Sigmoid colon (tissue), 7 donors: ENCODE data around the gene SLC6A15. TPM values are rescaled to one million over a fixed set of nuclear protein-coding genes. Genes with fewer than 3 reads are reported as not detected.

ENCODE experiments used
- DNase-seq: peaks from one replicate; pipeline ENCODE4 v3.0.0-alpha.2; 2019
- H3K27ac ChIP-seq, 4 donors: fragments of 200-600 bp; sonication (generic); one replicate each; pipeline ENCODE4 v1.5.1; 2016 to 2019; ENCODE audit warnings: mild to moderate bottlenecking in 1 of 4
- H3K27me3 ChIP-seq, 3 donors: fragments of 200-600 bp; sonication (generic); one replicate each; pipeline ENCODE4 v1.5.1; 2019; ENCODE audit warnings: mild to moderate bottlenecking in 1 of 3
- H3K36me3 ChIP-seq, 4 donors: fragments of 200-600 bp; sonication (generic); one replicate each; pipeline ENCODE4 v1.5.1; 2016 to 2019
- H3K4me1 ChIP-seq, 4 donors: fragments of 200-600 bp; sonication (generic); one replicate each; pipeline ENCODE4 v1.5.1; 2017 to 2019
- H3K4me3 ChIP-seq, 4 donors: fragments of 200-600 bp; sonication (generic); one replicate each; pipeline ENCODE4 v1.5.1; 2017 to 2019; ENCODE audit warnings: mild to moderate bottlenecking in 2 of 4, moderate library complexity in 1 of 4
- H3K9me3 ChIP-seq, 4 donors: fragments of 200-600 bp in 3 of 4; sonication (generic) in 3 of 4; one replicate each; pipeline versions ENCODE4 v1.5.1 to v1.6.1; 2013 to 2019
- EP300 ChIP-seq, 4 donors: sonication (generic); formaldehyde crosslinking; IDR thresholded peaks; one replicate each; pipeline ENCODE4 v1.6.1; 2017; ENCODE audit warnings: antibody characterized with exemption in 4 of 4
- POLR2A ChIP-seq, 2 donors: fragments of 450-650 bp; IDR thresholded peaks; one replicate each; pipeline ENCODE4 v1.6.1; 2016; ENCODE audit warnings: antibody characterized with exemption in 2 of 2, mild to moderate bottlenecking in 2 of 2, moderate library complexity in 2 of 2
- POLR2AphosphoS5 ChIP-seq, 4 donors: sonication (generic); formaldehyde crosslinking; IDR thresholded peaks; one replicate each; pipeline ENCODE4 v1.6.1; 2017; ENCODE audit warnings: antibody characterized with exemption in 4 of 4
- WGBS, 2 donors: extraction: QIAGEN DNeasy Blood & Tissue Kit; methylation state at CpG; one replicate each; pipeline ENCODE4 v1.1.7; 2013; 5-methylcytosine and 5-hydroxymethylcytosine counted together
- intact Hi-C: fragments of 100-400 bp; cut with DNase I; formaldehyde crosslinking; loops from one replicate; pipeline ENCODE4 v1.15.1; 2023
- polyA plus RNA-seq, 3 donors: library from polyadenylated mRNA; stranded (reverse); fragments of 200-250 nt; gene quantifications; one replicate each; pipeline ENCODE4 v1.2.3, GENCODE V29; 2013
- total RNA-seq, 4 donors: library from RNA; depleted of rRNA; stranded (reverse); fragments of >200 nt; gene quantifications; one replicate each; pipeline ENCODE4 v1.1.0, GENCODE V29; 2016
- TF ChIP-seq, protein P1 (sequence below), 4 experiments: fragments of 450-650 bp in 3 of 4; fragments of 200-600 bp in 1 of 4; IDR thresholded peaks; one replicate each; pipeline ENCODE4 v1.5.1; 2016 to 2019; ENCODE audit warnings: antibody characterized with exemption in 4 of 4, mild to moderate bottlenecking in 3 of 4, moderate library complexity in 2 of 4
- donor health status: healthy with polysubstance abuse.
- donor health status: Bipolar disorder and iron deficiency.
- donor health status: healthy.

The SLC6A15 gene
- total and polyA plus RNA-seq, 7 donors = 0.35 to 2.6 (median 0.97) TPM; not detected in 1

DNA sequence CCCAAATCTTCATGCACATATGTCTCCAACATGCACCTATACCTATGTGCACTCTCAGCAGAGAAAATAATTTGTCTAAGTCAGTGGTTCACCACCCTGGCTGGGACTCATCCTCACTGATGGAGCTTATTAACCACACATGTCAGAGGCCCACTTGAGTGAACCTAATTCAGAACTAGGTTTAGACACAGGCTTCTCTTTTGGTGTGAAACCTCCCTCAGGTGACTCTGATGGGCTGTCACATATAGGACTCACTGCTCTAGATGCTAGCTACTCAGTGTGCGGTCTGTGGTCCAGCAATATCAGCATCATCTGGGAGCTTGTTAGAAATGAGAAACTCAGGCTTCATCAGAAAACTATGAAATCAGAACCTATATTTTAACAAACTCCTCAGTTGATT, 85.7 kb downstream of the SLC6A15 start:
- WGBS, 2 donors = 95 to 97% methylated on average over 1 of the region's 1 CpG
- intact Hi-C loops = no loop called here
- DNase-seq = no peak
- Histone ChIP-seq H3K27ac (no peak overlapping the region), H3K27me3 (no peaks in the 10 kb centered on the region), H3K36me3 (no peaks in the 10 kb centered on the region), H3K4me1 (no peaks in the 10 kb centered on the region), H3K9me3 (no peaks in the 10 kb centered on the region), H3K4me3 (no peak overlapping the region)
- no peak for TF ChIP-seq POLR2AphosphoS5 (IDR thresholded peaks at IDR 0.05)
- TF ChIP-seq, protein P1, sequence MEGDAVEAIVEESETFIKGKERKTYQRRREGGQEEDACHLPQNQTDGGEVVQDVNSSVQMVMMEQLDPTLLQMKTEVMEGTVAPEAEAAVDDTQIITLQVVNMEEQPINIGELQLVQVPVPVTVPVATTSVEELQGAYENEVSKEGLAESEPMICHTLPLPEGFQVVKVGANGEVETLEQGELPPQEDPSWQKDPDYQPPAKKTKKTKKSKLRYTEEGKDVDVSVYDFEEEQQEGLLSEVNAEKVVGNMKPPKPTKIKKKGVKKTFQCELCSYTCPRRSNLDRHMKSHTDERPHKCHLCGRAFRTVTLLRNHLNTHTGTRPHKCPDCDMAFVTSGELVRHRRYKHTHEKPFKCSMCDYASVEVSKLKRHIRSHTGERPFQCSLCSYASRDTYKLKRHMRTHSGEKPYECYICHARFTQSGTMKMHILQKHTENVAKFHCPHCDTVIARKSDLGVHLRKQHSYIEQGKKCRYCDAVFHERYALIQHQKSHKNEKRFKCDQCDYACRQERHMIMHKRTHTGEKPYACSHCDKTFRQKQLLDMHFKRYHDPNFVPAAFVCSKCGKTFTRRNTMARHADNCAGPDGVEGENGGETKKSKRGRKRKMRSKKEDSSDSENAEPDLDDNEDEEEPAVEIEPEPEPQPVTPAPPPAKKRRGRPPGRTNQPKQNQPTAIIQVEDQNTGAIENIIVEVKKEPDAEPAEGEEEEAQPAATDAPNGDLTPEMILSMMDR (IDR thresholded peaks at IDR 0.05) = no peak

DNA sequence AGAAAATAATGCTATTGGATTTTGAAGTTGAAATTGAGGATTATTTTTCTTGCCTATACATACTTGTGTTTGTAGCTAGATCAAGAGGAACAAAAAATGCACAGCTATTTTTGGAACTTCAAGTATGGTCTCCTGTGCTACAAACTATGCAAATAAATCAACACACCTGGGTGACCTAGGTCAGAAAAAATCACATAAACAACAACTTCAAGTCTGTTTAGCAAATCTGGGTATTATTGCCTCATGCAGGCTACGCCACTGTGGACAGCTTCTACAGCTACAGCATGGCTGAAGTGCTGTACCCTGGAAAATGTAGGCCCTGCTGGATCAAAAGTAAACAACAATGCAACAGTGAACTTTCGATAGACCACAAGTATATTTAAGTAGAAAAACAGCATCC, 87.5 kb downstream of the SLC6A15 start:
- H3K9me3 ChIP-seq = no peaks in the 10 kb centered on the region
- H3K4me3 ChIP-seq = no peak overlapping the region
- WGBS, 2 donors = 35 to 55% methylated on average over 2 of the region's 2 CpGs
- intact Hi-C loops = no loop called here
- no peak for DNase-seq
- H3K36me3 ChIP-seq = no peaks in the 10 kb centered on the region
- TF ChIP-seq, protein P1 (IDR thresholded peaks at IDR 0.05) = no peak
- no peaks in the 10 kb centered on the region for H3K27me3 ChIP-seq
- H3K4me1 ChIP-seq = no peaks in the 10 kb centered on the region
- no peak overlapping the region for H3K27ac ChIP-seq

DNA sequence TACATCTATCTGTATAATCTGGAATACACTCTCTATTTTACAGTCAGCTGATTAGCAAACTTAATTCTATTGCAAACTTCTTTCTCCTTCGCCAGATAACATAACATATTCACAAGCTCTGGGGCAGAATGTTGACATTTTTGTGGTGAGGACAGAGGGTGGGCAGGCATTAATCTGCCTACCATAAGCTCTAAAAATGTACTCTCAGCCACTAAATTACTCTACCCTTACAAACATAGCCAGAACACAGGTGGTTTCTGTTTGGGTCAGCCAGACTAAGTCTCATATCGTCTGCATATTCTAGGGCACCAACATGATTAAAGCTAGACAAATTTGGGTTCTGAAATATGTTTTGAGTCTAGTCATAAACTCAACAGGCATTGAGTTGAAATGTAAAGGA, 90.1 kb downstream of the SLC6A15 start:
- H3K27ac ChIP-seq = no peak overlapping the region
- no peaks in the 10 kb centered on the region for H3K27me3 ChIP-seq
- no peaks in the 10 kb centered on the region for H3K4me1 ChIP-seq
- TF ChIP-seq, protein P1 (IDR thresholded peaks at IDR 0.05) = no peak
- no peak for TF ChIP-seq EP300 (IDR thresholded peaks at IDR 0.05)
- no peak for TF ChIP-seq POLR2AphosphoS5 (IDR thresholded peaks at IDR 0.05)
- no peak for TF ChIP-seq POLR2A (IDR thresholded peaks at IDR 0.05)
- no peak overlapping the region for H3K4me3 ChIP-seq
- intact Hi-C loops = no loop called here
- no peaks in the 10 kb centered on the region for H3K9me3 ChIP-seq
- no peak for DNase-seq
- 68 to 70% methylated on average over 2 of the region's 2 CpGs for WGBS, 2 donors
- H3K36me3 ChIP-seq = no peaks in the 10 kb centered on the region

DNA sequence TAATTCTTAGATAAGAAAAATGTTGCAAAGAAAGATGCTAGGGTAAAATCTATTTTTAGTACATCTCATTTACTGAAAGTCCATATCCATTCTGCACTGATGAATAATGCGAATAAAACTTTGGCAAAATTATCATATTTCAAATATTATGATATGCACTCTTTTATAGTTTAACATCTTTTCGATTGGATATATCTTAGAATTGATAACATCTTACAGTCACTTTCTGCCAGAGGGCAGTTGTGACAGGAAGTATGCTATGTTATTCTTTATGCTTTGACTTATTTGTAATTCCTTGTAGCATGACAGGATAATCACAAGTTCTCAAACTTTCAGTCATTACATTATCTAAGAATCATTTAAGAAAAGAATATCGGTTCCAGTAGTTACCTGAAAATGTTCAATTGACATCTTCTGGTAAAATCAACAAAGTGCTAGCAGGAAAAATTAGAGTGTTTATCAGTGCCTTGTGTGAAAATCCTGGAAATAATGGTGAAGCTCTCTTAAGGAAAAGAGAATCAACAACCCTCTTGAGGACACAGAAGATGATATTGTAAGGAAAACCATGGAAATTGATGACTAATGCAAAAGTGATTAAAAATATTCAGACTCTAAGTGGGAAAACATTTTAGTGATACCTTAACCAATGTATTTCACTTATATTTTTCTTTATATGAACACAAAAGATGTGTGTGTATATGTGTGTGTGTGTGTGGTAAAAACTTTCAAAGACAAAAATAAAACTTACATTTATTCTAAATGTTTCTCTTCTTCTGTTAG, 95.5 kb downstream of the SLC6A15 start:
- intact Hi-C loops = no loop called here
- 74 to 82% methylated on average over 3 of the region's 3 CpGs for WGBS, 2 donors
- no peaks in the 10 kb centered on the region for H3K27me3 ChIP-seq

More for the DNA sequence above, 95.5 kb downstream of the SLC6A15 start:
- H3K9me3 ChIP-seq = no peaks in the 10 kb centered on the region
- H3K4me1 ChIP-seq = no peaks in the 10 kb centered on the region
- no peak for DNase-seq
- no peak overlapping the region for H3K27ac ChIP-seq
- TF ChIP-seq, protein P1 (IDR thresholded peaks at IDR 0.05) = no peak
- no peak for TF ChIP-seq EP300 (IDR thresholded peaks at IDR 0.05)
- TF ChIP-seq POLR2A (IDR thresholded peaks at IDR 0.05) = no peak
- TF ChIP-seq POLR2AphosphoS5 (IDR thresholded peaks at IDR 0.05) = no peak
- H3K4me3 ChIP-seq = no peak overlapping the region
- no peaks in the 10 kb centered on the region for H3K36me3 ChIP-seq
